HTR-8/SVneo (cell line): ENCODE measurements around the gene DENND11.
"Not testable (repeated sequence)": the region's sequence is repeated elsewhere in the genome, so short reads cannot be mapped to it uniquely, and the experiment has no call there.

Experiments used
- DNase-seq: peaks from one replicate; pipeline ENCODE4 v3.0.0; 2011; ENCODE audit warnings: low spot score, mixed read lengths; ENCODE audit not compliant: insufficient read length
- FAIRE-seq: peaks from 2 replicates; lab custom pipeline; 2011; peaks lifted over from hg19 to GRCh38; lab: Jason Lieb, UNC

DENND11 gene

GRCh38 chr7:141709318-141709717 is 7.4 kb upstream of the DENND11 start:
- DNase-seq (no peak), FAIRE-seq (no peak)

GRCh38 chr7:141708351-141708750 is 6.4 kb upstream of the DENND11 start, which contains the start of gene WEE2:
Gene WEE2, plus strand, starts transcription at chr7:141708353. Its CDS starts 406 bp downstream, at chr7:141708759.
- FAIRE-seq (no peak), DNase-seq (no peak)

DNA sequence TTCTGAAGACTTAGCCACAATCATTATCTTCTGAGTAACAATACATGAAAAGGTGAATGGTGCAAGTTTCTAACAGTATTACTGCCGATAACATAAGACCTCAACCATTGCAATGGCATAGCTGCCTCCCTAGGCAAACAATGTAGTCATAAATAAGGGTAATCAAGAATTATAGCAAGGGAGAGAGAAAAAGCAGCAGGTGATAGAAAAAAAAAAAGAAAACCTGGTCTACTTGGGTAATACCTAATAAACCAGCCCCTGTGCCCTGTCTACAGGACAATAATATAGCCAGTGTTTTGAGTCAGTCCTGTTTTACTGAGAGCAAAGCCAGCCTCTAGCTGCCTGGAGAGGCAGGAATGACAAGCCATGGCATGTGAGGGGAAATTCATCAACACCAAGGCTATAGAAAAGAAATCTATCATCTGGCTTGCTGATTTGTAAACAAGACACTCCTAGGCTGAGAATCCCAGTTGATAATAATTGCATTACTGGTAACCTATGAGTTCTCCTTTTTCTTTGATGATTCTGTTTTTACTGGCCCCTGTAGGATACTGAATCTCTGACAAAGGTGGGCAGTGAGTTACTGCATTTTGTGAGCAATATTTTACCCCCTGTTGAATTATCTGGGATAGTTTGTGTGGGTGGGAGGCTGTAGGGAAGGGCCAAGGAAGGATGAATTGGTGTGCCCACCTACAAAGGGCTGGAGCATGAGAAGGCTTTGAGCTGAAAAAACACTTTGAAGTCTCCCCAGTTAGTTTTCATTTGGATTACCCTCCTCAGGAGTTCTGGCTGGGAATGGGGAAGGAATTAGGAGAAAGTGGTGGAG is 4.5 kb upstream of the DENND11 start:
- FAIRE-seq (no peak), DNase-seq (no peak)

DNA sequence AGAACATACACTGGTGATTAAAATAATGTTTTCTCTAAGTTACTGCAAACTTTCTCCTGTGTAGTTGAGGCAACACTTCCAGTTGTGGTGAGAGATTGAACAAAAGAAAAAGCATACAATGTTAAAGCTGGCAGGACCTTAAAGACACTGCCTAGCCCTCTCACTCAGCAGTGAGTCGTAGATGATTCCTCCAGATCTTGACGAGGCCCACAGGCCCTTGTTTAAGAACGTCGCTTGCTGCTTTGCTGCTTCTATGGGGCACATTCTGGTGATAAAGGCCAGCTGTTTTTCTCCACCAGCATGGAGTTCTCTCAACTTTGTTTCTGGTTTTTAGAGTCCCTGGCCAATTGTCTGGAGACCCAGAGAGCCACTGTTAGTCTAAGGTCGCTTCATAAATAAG is 2.8 kb upstream of the DENND11 start:
- no peak for FAIRE-seq
- no peak for DNase-seq

DNA sequence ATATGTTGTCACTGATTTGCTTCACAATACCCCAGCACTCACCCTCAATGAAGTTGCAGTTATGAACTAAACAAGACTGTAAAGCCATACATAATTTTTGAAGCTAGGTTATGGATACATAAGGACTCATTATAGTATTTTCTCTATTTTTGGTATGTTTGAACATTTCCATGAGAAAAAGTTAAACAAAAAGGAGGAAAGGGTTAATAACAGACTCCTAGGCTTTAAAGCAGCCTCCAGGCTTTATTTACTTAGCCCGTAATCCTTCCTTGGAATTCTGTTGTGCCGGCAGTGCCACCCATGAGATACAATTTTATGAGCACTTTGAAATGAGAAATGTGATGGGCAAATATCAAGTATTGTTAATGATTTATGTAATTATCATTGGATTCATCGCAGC is 2.1 kb upstream of the DENND11 start:
- no peak for FAIRE-seq
- DNase-seq = no peak

- DNase-seq (no peak), FAIRE-seq (no peak)
Observed at GRCh38 chr7:141702892-141703291, 926 bp upstream of the DENND11 start.

DNA sequence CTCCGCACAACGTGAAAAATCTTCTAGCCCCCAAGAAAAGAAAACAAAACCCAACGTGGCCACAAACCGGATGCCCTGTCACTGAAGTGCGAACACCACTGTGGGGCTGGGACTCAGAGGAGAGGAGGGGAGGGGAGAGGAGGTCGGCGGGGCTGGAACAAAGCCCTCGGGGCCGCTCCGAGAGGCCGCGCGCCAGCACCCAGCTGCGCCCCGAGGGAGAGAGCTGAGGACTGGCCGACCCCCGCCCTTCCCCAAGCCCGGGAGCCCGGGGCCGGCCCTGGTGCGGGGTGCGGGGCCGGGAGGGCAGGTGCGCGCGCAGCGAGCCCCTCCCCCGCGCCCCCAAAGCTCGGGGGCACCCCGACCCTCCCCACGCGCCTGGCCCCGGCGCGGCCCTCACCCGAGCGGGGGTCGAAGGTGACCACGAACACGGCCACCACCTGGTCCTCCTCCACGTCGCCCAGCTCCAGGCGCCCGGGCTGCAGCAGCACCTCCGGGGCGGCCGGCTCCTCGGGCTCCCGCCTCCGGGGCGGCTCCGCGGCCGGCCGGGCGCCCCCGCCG is 398 bp downstream of the DENND11 start:
- FAIRE-seq (no peak), DNase-seq (peak; percentile 28)

DNA sequence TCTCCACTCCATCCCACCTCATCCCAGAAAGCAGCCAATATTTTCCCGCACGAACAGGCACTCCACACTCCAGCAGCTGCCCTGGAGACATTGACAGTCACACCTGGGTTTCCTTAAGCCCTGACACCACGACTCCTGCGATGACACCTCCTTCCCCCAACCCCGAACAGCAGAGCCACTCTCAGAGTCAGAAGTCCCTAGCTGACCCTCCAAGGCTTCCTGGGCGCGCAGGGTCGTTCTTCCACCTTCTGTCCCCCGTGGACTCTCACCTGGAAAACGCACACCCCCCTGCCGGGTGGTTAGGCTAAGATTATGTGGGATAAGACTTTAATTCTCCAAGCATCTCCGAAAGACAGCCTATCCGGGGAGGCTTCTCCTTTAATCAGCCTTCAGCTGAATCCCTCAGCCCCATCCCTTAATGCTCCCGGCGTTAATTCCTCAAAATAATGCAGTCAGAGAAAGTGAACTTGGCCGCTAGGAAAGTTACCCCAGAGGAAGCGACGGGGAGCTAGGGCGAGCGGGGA is 1.1 kb downstream of the DENND11 start:
- no peak for FAIRE-seq
- no peak for DNase-seq

DNA sequence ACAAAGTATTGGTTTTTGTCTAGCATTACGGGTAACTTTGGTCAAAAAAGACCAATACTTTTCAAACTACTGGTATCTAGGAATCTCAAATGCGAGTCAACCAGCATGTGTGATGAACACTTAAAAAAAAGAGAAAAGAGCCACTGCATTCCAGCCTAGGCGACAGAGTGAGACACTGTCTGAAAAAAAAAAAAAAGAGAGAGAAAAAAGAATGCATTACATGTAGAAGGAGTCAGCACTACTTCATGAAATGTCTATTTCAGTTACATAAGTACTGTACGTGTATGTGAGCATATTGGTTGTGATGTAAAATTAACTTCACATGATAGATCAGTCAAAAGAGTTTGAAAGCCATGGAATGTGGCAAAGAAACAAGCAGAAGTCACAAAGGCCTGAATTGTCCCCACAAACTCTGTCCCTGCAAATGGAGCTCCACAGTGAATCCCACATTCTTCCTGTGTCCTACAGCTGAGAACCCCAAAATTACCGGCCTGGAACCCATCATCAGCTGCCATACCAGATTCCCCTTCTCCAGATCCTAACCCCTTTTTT is 1.6 kb downstream of the DENND11 start:
- no peak for DNase-seq
- no peak for FAIRE-seq

- DNase-seq = no peak
- no peak for FAIRE-seq
Observed at GRCh38 chr7:141699860-141700259, 2.1 kb downstream of the DENND11 start.

DNA sequence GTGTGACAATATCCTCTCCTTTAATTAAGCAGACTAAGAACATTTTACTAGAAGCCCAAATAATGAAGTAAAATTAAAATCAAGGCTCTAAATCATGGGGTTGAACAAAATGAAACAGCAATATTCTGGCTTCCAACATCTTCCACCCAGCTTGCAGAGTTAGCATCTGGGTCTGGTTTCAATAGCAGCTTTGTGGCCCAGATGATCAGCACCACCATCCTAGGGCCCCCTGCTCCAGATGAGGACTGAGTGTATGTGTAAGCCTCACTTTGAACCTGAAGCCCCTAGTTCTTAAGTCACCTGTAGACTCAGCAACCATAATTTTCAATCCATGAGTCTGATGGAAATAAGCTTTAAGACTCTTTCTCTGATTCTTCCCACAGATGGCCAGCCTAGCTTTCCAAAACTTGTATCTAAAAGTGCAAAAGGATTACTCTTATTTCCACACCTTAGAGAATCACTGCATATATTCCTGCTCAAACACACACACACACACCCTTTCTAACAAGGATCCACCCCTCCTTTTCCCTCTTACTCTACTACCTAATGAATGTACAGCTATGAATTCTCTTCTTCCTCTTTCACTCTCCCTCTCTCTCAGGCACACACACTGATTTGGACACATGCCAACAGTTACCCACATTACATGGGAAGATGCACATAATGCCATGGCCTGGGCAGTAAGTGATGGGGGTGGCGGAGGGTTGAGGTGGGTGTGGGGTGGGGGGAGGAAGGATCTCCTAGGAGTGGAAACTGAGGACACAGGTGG is 3.5 kb downstream of the DENND11 start:
- DNase-seq = no peak
- FAIRE-seq = no peak

DNA sequence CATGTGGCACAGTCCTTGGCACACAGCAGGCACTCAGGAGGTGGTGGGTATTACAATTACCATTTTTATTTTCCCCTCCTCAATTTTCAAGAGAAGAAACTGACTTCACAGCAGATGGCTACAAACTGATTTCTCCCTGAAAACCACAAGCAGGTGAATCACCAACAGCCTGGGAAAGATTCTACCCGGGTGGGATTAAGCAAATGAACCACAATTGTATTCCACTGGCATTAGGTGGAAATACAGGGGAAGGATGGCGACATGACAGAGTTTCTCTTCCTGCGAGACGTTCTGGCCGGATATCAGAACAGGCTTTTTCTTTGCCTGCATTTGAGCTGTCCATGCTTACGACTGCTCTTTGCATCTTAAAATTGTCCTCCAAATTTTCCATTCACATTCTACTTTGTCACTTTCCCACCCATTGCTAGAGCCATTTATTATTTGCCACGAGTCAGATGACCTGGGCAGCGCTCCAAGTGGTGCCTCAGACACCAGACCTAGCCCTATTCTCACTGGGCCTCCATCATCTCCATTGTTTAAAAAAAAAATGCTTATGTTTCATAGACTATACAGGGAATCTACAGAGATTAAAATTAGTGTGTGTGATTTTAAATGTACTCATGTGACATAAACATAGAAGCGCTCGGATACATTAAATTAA is 4.6 kb downstream of the DENND11 start:
- DNase-seq = no peak
- FAIRE-seq = no peak

DNA sequence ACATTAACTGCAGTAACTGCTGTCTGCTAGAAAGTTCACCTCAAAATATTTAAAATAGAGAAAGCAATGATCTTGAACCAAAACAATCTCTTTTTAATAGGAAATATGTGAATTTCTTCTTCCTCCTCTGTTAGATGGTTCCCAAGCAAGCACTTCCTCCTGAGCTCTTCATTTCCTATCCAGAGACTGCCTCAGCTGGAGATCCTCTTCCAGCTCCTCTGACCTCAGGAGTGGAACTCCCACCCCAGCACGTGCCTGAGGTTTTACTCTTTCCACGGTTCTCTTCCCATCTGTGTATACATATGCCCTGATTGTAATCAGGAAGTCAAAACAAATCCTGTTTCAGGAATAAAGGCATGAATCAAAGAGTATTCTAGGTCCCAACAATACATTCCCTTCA is 5.6 kb downstream of the DENND11 start:
- DNase-seq = no peak

DNA sequence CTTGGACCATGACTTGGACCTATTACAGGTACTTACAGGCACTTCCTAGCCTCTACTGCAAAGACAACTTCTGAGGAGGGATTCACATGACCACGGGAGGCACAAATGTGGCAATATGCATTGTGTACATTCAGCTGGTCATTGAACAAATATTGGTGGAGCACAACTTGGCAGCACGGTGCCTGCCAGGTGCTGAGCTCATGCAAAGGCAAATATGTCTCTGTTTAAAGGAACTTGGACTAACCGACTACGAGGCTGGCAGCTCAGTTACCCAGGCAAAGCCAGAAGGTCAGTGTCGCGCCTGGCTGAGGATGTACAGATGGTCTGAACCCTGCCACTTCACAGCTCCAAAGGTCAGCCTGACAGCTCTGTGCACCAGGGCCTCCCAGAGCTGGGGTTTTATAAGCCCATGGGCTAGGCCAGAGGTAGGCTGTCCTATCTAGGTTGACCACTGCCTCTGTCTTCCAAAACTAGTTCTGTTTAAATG is 6.1 kb downstream of the DENND11 start:
- FAIRE-seq (no peak), DNase-seq (no peak)

More for the DNA sequence above, 5.6 kb downstream of the DENND11 start:
- no peak for FAIRE-seq

DNA sequence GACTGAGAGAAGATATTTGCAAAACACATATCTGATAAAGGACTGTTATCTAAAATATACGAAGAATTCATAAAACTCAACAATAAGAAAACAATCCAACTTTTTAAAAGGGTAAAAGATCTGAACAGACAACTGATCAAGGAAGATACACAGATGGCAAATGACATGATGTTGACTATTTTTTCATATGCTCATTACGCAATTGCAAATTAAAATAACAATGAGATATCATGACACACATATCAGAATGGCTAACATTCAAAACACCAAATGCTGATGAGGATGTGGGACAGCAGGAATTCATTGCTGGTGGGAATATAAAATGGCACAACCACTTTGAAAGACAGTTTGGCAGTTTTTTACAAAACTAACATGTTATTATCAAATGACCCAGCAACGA is 8.9 kb downstream of the DENND11 start:
- DNase-seq (no peak), FAIRE-seq (no peak)

GRCh38 chr7:141691961-141692360 is 10.0 kb downstream of the DENND11 start:
- FAIRE-seq (no peak), DNase-seq (no peak)

- FAIRE-seq (no peak), DNase-seq (no peak)
Observed at GRCh38 chr7:141691540-141691939, 10.4 kb downstream of the DENND11 start.

GRCh38 chr7:141689072-141689825 is 12.7 kb downstream of the DENND11 start:
- FAIRE-seq = not testable (repeated sequence)

DNA sequence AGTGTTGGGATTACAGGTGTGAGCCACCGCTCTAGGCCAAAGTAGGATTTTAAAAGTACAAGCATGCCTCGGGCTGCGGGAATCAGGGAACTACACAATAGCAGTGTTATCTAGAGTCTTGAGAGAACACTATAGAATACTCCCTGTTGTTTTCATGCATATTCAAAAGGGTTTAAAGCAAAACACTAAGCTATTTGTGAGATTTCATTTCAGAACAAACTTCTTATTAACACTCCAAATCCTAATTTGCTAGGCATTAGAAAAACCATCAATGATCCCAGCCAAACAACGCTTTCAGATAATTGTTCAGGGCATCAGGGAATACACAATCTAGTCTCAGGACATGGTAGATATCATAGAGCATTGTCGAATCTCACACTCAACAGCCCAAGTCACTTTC is 13.9 kb downstream of the DENND11 start:
- DNase-seq (no peak), FAIRE-seq (no peak)

More at GRCh38 chr7:141689072-141689825, 12.7 kb downstream of the DENND11 start:
- not testable (repeated sequence) for DNase-seq
